Ureter (tissue), 1 donor: ENCODE results near the gene KIF26A. TPM values are rescaled to one million over a fixed set of nuclear protein-coding genes. Genes with fewer than 3 reads are reported as not detected.
"Not testable (repeated sequence)": the region's sequence is repeated elsewhere in the genome, so short reads cannot be mapped to it uniquely, and the experiment has no call there.

Source experiments
- DNase-seq: peaks from one replicate; pipeline ENCODE4 v3.0.0-alpha.2; 2020; ENCODE audit warnings: low spot score
- total RNA-seq: library from RNA; stranded (reverse); gene quantifications from one replicate; pipeline ENCODE4 v1.2.4, GENCODE V29; 2023
- donor health status: DM: yes; HTN: yes; CAD: no.

The KIF26A gene
- total RNA-seq, 1 donor from 2014 or later = 6.1 TPM

- no peak for DNase-seq
These were observed 5.4 kb downstream of the KIF26A start for GRCh38 chr14:104143521-104144452.

- no peak for DNase-seq
These were observed 6.0 kb downstream of the KIF26A start for GRCh38 chr14:104144453-104144790.

- no peak for DNase-seq
These were observed 6.8 kb downstream of the KIF26A start for GRCh38 chr14:104144911-104145825.

- no peak for DNase-seq
These were observed 7.6 kb downstream of the KIF26A start for GRCh38 chr14:104145826-104146601.

- DNase-seq = no peak
These were observed 8.4 kb downstream of the KIF26A start for GRCh38 chr14:104146651-104147345.

- no peak for DNase-seq
These were observed 9.1 kb downstream of the KIF26A start for GRCh38 chr14:104147346-104148125.

GRCh38 chr14:104148433-104149277 lies 10.3 kb downstream of the KIF26A start:
- DNase-seq = no peak

- DNase-seq = no peak
These were observed 10.8 kb downstream of the KIF26A start for GRCh38 chr14:104149278-104149595.

- no peak for DNase-seq
These were observed 11.3 kb downstream of the KIF26A start for GRCh38 chr14:104149617-104150135.

- DNase-seq = peak; percentile 67
These were observed 12.0 kb downstream of the KIF26A start for GRCh38 chr14:104150136-104151025.

GRCh38 chr14:104151026-104151381 lies 12.6 kb downstream of the KIF26A start:
- no peak for DNase-seq

- DNase-seq = no peak
These were observed 13.3 kb downstream of the KIF26A start for GRCh38 chr14:104151566-104152245.

GRCh38 chr14:104152246-104152575 lies 13.8 kb downstream of the KIF26A start:
- DNase-seq = no peak

GRCh38 chr14:104152686-104153393 lies 14.5 kb downstream of the KIF26A start:
- no peak for DNase-seq

- not testable (repeated sequence) for DNase-seq
These were observed 15.0 kb downstream of the KIF26A start for GRCh38 chr14:104153394-104153755.

- DNase-seq = no peak
These were observed 15.9 kb downstream of the KIF26A start for GRCh38 chr14:104154246-104154645.

- DNase-seq = no peak
These were observed 17.1 kb downstream of the KIF26A start for GRCh38 chr14:104155513-104155912.
